H1 (cell line): ENCODE measurements around the gene ACYP2. TPM values are rescaled to one million over a fixed set of nuclear protein-coding genes. Genes with fewer than 3 reads are reported as not detected.

Experiments used
- ATF2 ChIP-seq: IDR thresholded peaks from 2 replicates; pipeline ENCODE4 v1.6.1; 2012; ENCODE audit warnings: low read length, inconsistent platforms
- CBX8 ChIP-seq: fragments of 300-800, 300-1000 bp; sonication (generic); IDR thresholded peaks from 2 replicates; pipeline ENCODE4 v1.7.1; 2016; ENCODE audit warnings: low read depth, low read length, borderline replicate concordance
- KDM4A ChIP-seq: IDR thresholded peaks from one replicate; pipeline ENCODE4 v1.7.1; 2012; ENCODE audit warnings: low read depth, mild to moderate bottlenecking, moderate library complexity, low read length, inconsistent platforms; ENCODE audit not compliant: severe bottlenecking
- PHF8 ChIP-seq: fragments of 200-600 bp; sonication (generic); conservative IDR thresholded peaks from 2 replicates; pipeline ENCODE4 v1.7.1; 2012; ENCODE audit warnings: low read depth, mild to moderate bottlenecking, inconsistent platforms, low read length, moderate library complexity
- polyA plus RNA-seq, 7 experiments: library from polyadenylated mRNA; depleted of rRNA in 3 of 7; stranded (reverse) in 5 of 7; unstranded in 2 of 7; fragments of >200 nt in 5 of 7; fragments of 200-250 nt in 2 of 7; gene quantifications; 1 replicate in 5 of 7; 2 replicates in 1 of 7; 4 replicates in 1 of 7; pipeline versions ENCODE4 v1.2.1 to v1.2.3, GENCODE V29; 2011 to 2013; ENCODE audit warnings: missing spikeins in 2 of 7, mixed read lengths in 2 of 7
- total RNA-seq: library from RNA; stranded (reverse); fragmentation: NEBNext Ultra II Directional; extraction: Animal tissue kit (Norgen Biotek cat#: 25700); gene quantifications from 2 replicates; pipeline ENCODE4 v1.2.1, GENCODE V29; 2021
- TF ChIP-seq, protein P1 (sequence below): fragments of 300-600 bp; sonication (generic); IDR thresholded peaks from 2 replicates; pipeline ENCODE4 v1.7.1; 2012; ENCODE audit warnings: low read length, moderate library complexity, mild to moderate bottlenecking, inconsistent platforms; ENCODE audit not compliant: insufficient replicate concordance

The ACYP2 gene
- total and polyA plus RNA-seq, 2 of the 8 experiments (the other 6 are each of a cell fraction or from before 2014, with no cell fraction given) = 3.4 to 4.4 TPM

DNA sequence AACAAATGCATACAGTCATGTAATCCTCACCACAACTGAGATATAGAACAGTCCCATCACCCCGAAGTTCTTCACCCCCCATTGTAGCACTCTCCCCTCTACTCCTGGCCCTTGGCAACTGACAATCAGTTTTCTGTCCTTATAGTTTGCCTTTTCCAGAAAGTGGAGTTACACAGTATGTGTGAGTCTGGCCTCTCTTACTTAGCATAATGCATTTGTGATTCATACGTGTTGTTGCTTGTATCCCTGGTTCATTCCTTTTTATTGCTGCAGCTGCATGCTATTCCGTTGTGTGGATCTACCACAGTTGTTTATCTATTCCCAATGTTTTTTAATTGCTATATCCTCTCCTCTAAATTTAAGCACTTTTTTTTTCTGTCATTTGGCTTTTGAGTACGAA, 17.6 kb downstream of the ACYP2 start (continued):
- TF ChIP-seq, protein P1, sequence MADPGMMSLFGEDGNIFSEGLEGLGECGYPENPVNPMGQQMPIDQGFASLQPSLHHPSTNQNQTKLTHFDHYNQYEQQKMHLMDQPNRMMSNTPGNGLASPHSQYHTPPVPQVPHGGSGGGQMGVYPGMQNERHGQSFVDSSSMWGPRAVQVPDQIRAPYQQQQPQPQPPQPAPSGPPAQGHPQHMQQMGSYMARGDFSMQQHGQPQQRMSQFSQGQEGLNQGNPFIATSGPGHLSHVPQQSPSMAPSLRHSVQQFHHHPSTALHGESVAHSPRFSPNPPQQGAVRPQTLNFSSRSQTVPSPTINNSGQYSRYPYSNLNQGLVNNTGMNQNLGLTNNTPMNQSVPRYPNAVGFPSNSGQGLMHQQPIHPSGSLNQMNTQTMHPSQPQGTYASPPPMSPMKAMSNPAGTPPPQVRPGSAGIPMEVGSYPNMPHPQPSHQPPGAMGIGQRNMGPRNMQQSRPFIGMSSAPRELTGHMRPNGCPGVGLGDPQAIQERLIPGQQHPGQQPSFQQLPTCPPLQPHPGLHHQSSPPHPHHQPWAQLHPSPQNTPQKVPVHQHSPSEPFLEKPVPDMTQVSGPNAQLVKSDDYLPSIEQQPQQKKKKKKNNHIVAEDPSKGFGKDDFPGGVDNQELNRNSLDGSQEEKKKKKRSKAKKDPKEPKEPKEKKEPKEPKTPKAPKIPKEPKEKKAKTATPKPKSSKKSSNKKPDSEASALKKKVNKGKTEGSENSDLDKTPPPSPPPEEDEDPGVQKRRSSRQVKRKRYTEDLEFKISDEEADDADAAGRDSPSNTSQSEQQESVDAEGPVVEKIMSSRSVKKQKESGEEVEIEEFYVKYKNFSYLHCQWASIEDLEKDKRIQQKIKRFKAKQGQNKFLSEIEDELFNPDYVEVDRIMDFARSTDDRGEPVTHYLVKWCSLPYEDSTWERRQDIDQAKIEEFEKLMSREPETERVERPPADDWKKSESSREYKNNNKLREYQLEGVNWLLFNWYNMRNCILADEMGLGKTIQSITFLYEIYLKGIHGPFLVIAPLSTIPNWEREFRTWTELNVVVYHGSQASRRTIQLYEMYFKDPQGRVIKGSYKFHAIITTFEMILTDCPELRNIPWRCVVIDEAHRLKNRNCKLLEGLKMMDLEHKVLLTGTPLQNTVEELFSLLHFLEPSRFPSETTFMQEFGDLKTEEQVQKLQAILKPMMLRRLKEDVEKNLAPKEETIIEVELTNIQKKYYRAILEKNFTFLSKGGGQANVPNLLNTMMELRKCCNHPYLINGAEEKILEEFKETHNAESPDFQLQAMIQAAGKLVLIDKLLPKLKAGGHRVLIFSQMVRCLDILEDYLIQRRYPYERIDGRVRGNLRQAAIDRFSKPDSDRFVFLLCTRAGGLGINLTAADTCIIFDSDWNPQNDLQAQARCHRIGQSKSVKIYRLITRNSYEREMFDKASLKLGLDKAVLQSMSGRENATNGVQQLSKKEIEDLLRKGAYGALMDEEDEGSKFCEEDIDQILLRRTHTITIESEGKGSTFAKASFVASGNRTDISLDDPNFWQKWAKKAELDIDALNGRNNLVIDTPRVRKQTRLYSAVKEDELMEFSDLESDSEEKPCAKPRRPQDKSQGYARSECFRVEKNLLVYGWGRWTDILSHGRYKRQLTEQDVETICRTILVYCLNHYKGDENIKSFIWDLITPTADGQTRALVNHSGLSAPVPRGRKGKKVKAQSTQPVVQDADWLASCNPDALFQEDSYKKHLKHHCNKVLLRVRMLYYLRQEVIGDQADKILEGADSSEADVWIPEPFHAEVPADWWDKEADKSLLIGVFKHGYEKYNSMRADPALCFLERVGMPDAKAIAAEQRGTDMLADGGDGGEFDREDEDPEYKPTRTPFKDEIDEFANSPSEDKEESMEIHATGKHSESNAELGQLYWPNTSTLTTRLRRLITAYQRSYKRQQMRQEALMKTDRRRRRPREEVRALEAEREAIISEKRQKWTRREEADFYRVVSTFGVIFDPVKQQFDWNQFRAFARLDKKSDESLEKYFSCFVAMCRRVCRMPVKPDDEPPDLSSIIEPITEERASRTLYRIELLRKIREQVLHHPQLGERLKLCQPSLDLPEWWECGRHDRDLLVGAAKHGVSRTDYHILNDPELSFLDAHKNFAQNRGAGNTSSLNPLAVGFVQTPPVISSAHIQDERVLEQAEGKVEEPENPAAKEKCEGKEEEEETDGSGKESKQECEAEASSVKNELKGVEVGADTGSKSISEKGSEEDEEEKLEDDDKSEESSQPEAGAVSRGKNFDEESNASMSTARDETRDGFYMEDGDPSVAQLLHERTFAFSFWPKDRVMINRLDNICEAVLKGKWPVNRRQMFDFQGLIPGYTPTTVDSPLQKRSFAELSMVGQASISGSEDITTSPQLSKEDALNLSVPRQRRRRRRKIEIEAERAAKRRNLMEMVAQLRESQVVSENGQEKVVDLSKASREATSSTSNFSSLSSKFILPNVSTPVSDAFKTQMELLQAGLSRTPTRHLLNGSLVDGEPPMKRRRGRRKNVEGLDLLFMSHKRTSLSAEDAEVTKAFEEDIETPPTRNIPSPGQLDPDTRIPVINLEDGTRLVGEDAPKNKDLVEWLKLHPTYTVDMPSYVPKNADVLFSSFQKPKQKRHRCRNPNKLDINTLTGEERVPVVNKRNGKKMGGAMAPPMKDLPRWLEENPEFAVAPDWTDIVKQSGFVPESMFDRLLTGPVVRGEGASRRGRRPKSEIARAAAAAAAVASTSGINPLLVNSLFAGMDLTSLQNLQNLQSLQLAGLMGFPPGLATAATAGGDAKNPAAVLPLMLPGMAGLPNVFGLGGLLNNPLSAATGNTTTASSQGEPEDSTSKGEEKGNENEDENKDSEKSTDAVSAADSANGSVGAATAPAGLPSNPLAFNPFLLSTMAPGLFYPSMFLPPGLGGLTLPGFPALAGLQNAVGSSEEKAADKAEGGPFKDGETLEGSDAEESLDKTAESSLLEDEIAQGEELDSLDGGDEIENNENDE = no peak
- TF ChIP-seq CBX8 (no peak), KDM4A (no peak), PHF8 (no peak), ATF2 (no peak)
